Kidney capillary endothelial cell (primary cell): ENCODE results near the gene SMYD5.
"Not testable (repeated sequence)": the region's sequence is repeated elsewhere in the genome, so short reads cannot be mapped to it uniquely, and the experiment has no call there.

Experiments
- DNase-seq: peaks from one replicate; pipeline ENCODE4 v3.0.0-alpha.2; 2018; ENCODE audit warnings: low spot score

The SMYD5 gene

GRCh38 chr2:73214120-73215035 lies at the start of gene SMYD5:
Gene SMYD5, plus strand, starts transcription at chr2:73214245. Its CDS starts 22 bp downstream, at chr2:73214267.
- DNase-seq: peak; percentile 73

DNA sequence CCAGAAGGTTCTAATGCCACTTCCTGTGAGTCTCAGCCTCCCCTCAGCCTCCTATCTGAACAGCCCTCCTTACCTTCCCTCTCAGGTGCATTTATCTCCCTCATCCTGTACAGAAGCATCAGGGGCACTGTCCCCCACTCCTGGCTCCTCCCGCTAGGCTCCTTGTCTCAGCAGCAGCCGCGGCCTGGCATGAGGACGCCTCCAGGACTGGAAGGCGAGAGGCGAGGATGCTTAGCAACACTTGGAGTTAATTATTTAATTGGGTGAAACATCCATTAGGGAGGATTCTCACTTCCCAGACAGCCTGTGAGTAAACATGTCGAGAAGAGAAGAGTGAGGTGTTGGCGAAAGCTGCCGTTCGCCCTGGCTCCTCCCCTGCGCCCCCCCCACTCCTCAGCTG lies 48.1 kb upstream of the SMYD5 start:
- not testable (repeated sequence) for DNase-seq

DNA sequence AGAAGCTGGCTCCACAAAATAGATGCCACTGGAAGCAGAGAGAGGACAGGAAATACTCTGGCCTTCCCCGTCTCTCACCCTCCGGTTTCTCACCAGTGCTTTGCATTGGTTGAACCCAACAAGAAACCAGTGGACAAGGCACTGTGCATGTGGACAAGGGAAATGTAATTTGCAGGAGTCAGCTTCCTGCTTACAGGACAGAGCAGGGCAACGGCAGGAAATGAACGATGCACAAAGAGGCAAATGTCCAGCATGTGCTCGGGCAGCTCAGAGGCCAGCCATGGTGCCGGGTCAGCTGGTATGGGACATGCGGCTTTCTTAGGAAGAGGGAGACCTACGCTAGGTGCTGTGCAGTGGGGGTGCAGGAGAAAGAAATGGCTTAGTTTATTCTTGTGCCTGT lies 47.2 kb upstream of the SMYD5 start:
- not testable (repeated sequence) for DNase-seq

DNA sequence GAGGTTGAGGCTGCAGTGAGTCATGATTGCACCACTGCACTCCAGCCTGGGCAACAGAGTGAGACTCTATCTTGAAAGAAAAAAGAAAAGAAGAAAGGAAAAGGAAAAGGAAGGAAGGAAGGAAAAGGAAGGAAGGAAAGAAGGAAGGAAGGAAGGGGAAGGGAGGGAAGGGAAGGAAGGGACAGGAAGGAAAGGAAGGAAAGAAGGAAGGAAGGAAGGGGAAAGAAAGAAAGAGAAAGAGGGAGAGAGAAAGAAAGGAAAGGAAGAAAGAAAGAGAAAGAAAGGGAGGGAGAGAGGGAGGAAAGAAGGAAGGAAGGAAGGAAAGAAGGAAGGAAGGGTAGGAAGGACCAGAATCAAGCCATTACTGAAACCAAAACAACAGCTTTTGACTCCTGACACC lies 45.7 kb upstream of the SMYD5 start:
- DNase-seq: not testable (repeated sequence)

- DNase-seq: not testable (repeated sequence)
Measured at GRCh38 chr2:73170341-73170740, 43.7 kb upstream of the SMYD5 start.

- no peak for DNase-seq
Measured at GRCh38 chr2:73172963-73173362, 41.1 kb upstream of the SMYD5 start.

DNA sequence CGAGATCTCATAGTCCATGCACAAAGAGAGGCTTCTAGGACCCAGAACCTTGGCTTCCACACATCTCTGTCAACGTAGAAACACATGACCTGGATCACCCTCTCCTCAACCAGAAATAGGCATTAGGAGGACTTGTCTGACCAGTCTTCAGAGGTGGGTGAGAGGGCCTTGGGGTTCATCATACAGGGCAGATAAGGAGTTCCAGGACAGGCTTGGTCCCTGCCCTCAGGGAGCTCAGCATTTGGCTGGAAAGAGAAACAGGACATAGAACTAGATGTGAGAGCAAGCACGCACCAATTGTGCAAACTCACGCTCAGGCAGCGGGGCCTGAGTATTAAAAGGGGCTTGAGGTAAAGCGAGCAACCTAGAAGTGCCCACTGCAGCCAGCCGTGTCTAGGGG lies 40.3 kb upstream of the SMYD5 start:
- DNase-seq: no peak

- no peak for DNase-seq
Measured at GRCh38 chr2:73174244-73174643, 39.8 kb upstream of the SMYD5 start.

GRCh38 chr2:73174941-73175662 lies 38.9 kb upstream of the SMYD5 start:
- DNase-seq: peak; percentile 5

- DNase-seq: peak; percentile 51
Measured at GRCh38 chr2:73175663-73176204, 38.3 kb upstream of the SMYD5 start.

DNA sequence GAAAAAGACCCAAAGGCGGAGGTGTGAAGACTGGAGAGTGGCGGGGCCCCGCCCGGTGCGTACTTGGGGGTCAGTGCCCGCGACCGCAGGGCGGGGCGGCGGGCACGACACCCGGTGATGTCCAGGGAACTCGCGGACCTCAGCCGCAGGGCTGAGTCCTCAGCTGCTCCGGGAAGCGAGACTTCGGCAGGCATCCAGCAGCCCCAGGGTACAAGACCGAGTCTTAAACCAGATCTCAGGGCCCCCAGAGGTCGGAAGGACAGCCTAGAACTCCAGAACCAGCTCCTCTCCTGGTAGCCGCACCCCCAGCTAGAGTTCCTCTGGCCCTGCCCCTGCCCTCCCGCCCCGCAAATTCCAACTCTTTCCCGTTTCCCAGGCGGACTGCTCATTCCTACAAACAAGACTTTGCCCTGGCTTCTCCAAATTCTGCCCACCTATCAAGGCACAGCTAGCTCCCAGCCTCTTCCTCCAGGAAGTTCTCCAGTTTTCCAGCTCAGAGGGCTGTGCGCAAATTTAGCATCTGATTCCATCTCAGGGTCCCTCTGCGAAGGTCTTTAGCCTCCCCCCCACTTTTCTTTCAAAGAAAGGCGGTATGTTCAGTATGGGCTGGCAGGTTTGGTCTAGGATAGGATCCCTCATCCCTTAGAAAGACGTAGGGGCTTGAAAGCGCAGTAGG lies 37.7 kb upstream of the SMYD5 start:
- peak; percentile 7 for DNase-seq

DNA sequence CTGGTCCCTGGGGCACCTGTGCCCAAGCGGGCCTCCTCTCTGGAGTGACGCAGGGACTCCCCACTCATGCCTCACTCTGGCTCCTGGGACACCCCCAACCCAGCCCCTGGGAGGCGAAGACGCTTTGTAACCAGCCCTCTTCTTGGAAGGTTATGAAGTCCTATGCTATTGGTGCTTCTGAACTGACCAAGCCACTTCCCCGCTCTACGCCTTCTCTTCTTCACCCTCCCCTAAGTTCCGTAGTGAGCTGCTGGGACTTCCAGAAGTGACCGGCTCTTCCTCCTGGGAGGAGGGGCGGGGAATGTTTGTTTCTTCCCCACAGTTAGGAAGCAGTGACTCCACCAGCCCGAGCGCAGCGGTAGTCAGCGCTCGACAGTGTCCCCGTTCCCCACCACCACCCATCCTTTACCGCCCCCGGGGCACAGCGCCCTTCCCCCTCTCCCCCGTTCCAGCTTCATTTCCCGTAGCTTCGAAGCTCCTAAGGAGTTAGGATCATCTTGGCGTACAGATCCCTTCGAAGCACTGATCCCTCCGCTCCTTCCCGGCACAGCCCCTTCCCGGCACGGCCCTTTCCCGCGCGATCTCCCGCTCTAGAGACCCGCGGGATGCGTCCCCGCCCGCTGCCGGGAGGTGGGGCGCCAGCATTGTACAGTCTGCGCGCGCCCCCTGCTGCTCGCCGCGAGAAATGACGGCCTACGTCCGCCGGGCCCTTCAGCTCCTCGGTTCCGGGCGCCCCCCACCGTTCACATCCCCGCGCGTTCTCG lies 37.0 kb upstream of the SMYD5 start:
- DNase-seq: peak; percentile 80

GRCh38 chr2:73177645-73178255 lies 36.3 kb upstream of the SMYD5 start:
- DNase-seq: no peak

GRCh38 chr2:73185965-73186364 lies 28.1 kb upstream of the SMYD5 start:
- no peak for DNase-seq

DNA sequence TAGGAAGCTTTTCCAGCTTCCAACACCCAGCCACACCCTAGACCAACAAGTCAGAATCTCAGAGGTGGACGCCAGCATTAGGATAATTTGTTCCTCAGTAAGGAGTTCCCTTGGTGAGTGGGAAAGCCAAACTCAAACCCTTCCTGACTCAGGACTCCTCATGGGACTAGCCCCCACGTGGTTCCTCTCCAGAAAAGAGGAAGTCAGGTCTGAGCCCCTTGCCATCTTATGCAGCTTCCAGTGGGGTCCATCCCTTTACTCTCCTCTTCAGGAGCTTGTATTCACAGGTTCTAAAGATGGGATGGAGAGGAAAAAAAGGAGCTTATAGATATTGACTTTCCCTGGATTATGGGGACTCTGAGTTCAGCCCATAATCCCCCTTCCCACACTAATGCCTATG lies 26.5 kb upstream of the SMYD5 start:
- no peak for DNase-seq

GRCh38 chr2:73197579-73197978 lies 16.5 kb upstream of the SMYD5 start:
- no peak for DNase-seq

DNA sequence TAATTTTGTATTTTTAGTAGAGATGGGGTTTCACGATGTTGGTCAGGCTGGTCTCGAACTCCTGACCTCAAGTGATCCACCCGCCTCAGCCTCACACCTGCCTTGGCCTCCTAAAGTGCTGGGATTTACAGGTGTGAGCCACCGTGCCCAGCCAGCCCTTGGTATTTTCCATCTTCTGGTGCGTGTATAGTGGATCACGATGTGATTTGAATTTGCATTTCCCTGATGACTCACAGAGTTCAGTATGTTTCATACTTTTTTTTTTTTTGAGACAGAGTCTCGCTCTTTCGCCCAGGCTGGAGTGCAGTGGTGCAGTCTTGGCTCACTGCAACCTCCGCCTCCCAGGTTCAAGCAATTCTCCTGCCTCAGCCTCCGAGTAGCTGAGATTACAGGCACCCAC lies 13.8 kb upstream of the SMYD5 start:
- not testable (repeated sequence) for DNase-seq

DNA sequence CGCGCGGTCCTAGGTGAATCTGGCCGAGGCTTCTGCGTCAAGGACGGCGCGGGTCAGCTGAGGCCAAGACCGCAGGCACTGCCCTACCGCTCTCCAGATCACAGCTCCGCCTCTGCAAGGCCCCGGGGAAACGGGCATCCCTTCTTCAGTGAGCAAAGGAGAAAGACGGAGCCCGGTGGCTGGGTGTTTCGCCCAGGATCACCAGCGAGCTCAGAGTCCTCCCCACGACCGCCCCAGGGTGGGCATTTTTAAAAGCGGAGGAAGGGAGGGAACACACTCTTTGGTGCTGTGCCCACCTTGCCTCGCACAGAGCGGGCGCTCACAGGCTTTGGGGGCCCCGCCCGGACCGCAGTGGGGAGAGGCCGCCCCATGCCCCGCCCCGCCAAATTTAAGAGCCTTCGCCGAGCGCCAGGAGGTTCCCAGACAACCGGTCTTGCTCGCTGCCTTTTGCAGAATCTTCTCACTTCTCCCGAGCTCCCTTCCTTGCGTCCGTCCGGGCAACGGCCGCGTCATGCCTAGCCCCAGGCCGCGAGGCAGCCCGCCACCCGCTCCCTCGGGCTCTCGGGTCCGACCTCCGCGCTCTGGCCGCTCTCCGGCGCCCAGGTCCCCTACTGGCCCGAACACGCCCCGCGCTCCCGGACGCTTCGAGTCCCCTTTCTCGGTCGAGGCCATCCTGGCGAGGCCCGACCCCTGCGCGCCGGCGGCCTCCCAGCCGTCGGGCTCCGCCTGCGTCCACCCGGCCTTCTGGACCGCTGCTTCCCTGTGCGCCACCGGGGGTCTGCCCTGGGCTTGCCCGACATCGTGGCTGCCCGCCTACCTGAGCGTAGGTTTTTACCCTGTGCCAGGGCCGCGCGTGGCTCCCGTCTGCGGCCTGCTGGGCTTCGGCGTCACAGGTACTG lies 11.6 kb upstream of the SMYD5 start, which contains the start of gene NOTO:
NOTO (plus strand) TSS at position 419 of the 899 bp plus-strand sequence; CDS start at position 512, 93 bp downstream.
- no peak for DNase-seq

DNA sequence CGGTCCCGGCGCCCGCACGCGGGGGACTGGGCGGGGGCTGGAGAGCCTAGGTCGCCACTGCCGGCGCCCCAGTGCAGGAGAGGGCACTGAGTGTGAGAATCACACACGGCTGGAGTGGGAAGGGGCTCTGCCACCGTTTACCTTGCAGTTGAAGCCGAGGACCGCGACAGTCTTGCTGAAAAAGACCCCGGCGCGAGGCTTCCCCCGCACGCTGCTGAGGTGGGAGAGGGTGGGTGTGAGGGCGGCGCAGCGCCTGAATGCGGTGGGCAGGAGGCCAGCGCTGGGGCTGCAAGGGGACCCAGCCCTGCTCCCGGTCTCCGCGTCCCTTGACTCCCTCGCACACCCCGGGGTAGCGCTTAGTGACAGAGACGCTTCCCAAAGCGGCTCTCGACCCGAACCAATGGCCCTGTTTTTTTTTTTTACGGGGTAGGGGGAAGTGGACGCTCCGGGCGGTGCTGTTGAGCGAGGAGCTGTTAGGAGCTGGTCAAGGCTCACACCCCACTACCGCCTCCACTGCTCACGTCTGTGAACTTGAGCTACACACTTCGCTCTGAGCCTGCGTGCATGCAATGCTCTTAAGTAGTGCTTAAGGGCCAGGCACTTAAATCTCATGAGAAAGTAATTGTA lies 10.9 kb upstream of the SMYD5 start:
- DNase-seq: no peak
